ENCODE results near the gene MTA2. TPM values are rescaled to one million over a fixed set of nuclear protein-coding genes. Genes with fewer than 3 reads are reported as not detected.

Gene MTA2
- total and polyA plus RNA-seq, 2 of the 8 experiments (the other 6 are each of a cell fraction or from before 2014, with no cell fraction given): 25.7 to 114 TPM

- TF ChIP-seq KDM5A (IDR thresholded peaks at IDR 0.05; ENCODE audit: low read length) (no peak), CTBP2 (IDR thresholded peaks at IDR 0.05; ENCODE audit: borderline replicate concordance, insufficient read depth, insufficient read length, low read length) (no peak), TAF1 (IDR thresholded peaks at IDR 0.05; ENCODE audit: low read depth, low read length) (no peak), SIRT6 (IDR thresholded peaks at IDR 0.05; ENCODE audit: low read length) (no peak), HDAC2 (IDR thresholded peaks at IDR 0.05; ENCODE audit: borderline replicate concordance in 1 of 2, low read depth in 2 of 2, low read length in 2 of 2) (no peak), CHD7 (IDR thresholded peaks at IDR 0.05; ENCODE audit: insufficient replicate concordance, low read length) (no peak), BCL11A (IDR thresholded peaks at IDR 0.05; ENCODE audit: low read depth in 2 of 2, low read length in 2 of 2) (no peak)
These were observed 32.1 kb downstream of the MTA2 start (continued) for GRCh38 chr11:62569611-62570010.

Data from H1 (cell line).